ENCODE data around the gene TAL2. TPM values are rescaled to one million over a fixed set of nuclear protein-coding genes. Genes with fewer than 3 reads are reported as not detected.
"Not testable (repeated sequence)": the region's sequence is repeated elsewhere in the genome, so short reads cannot be mapped to it uniquely, and the experiment has no call there.

Gene TAL2
- total RNA-seq, 1 donor from 2014 or later = not detected

DNA sequence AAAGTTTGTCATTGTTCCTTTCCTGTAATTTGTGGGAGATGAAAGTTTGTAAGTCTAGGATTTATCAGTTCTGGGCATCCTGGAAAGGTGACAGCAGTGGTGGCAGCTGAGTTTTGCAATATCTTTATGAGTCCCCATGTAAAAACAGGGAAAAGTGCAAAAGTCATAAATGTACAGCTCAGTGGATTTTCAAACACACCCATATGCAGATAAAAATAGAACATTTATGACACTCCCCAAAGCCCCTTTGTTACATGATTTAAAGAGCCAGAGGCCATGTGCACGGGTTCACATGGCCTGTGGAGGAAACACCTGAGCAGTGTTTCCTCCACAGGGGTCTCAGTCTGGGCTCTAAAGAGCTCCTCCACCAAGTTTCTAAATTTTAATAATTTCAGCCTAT is 38.4 kb downstream of the TAL2 start:
- FAIRE-seq = no peak
- TF ChIP-seq, protein P1, sequence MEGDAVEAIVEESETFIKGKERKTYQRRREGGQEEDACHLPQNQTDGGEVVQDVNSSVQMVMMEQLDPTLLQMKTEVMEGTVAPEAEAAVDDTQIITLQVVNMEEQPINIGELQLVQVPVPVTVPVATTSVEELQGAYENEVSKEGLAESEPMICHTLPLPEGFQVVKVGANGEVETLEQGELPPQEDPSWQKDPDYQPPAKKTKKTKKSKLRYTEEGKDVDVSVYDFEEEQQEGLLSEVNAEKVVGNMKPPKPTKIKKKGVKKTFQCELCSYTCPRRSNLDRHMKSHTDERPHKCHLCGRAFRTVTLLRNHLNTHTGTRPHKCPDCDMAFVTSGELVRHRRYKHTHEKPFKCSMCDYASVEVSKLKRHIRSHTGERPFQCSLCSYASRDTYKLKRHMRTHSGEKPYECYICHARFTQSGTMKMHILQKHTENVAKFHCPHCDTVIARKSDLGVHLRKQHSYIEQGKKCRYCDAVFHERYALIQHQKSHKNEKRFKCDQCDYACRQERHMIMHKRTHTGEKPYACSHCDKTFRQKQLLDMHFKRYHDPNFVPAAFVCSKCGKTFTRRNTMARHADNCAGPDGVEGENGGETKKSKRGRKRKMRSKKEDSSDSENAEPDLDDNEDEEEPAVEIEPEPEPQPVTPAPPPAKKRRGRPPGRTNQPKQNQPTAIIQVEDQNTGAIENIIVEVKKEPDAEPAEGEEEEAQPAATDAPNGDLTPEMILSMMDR (IDR thresholded peaks at IDR 0.05; ENCODE audit: insufficient read depth, low read length, severe bottlenecking) = no peak
- DNase-seq (ENCODE audit: low read depth) = no peak
- Histone ChIP-seq H3K36me3 (ENCODE audit: control insufficient read depth, insufficient read depth, low read length) (no peaks in the 10 kb centered on the region), H3K27me3 (ENCODE audit: control insufficient read depth, insufficient read depth, low read length) (no peaks in the 10 kb centered on the region), H3K4me3 (ENCODE audit: low read depth, low read length) (no peak overlapping the region)

GRCh38 chr9:105701145-105701544 is 38.9 kb downstream of the TAL2 start:
- FAIRE-seq = no peak
- TF ChIP-seq, protein P1 (IDR thresholded peaks at IDR 0.05; ENCODE audit: insufficient read depth, low read length, severe bottlenecking) = no peak
- Histone ChIP-seq H3K36me3 (ENCODE audit: control insufficient read depth, insufficient read depth, low read length) (no peaks in the 10 kb centered on the region), H3K4me3 (ENCODE audit: low read depth, low read length) (no peak overlapping the region), H3K27me3 (ENCODE audit: control insufficient read depth, insufficient read depth, low read length) (no peaks in the 10 kb centered on the region)
- no peak for DNase-seq (ENCODE audit: low read depth)

- H3K4me3 ChIP-seq (ENCODE audit: low read depth, low read length) = no peak overlapping the region
Measured at GRCh38 chr9:105702207-105702606, 40.0 kb downstream of the TAL2 start.

GRCh38 chr9:105703638-105704037 is 41.4 kb downstream of the TAL2 start:
- not testable (repeated sequence) for H3K36me3 ChIP-seq (ENCODE audit: control insufficient read depth, insufficient read depth, low read length); H3K27me3 ChIP-seq (ENCODE audit: control insufficient read depth, insufficient read depth, low read length); DNase-seq (ENCODE audit: low read depth); FAIRE-seq; H3K4me3 ChIP-seq (ENCODE audit: low read depth, low read length)

More at GRCh38 chr9:105702207-105702606, 40.0 kb downstream of the TAL2 start:
- Histone ChIP-seq H3K36me3 (ENCODE audit: control insufficient read depth, insufficient read depth, low read length) (no peaks in the 10 kb centered on the region), H3K27me3 (ENCODE audit: control insufficient read depth, insufficient read depth, low read length) (no peaks in the 10 kb centered on the region)
- FAIRE-seq (no peak), DNase-seq (ENCODE audit: low read depth) (no peak)
- TF ChIP-seq, protein P1 (IDR thresholded peaks at IDR 0.05; ENCODE audit: insufficient read depth, low read length, severe bottlenecking) = no peak

DNA sequence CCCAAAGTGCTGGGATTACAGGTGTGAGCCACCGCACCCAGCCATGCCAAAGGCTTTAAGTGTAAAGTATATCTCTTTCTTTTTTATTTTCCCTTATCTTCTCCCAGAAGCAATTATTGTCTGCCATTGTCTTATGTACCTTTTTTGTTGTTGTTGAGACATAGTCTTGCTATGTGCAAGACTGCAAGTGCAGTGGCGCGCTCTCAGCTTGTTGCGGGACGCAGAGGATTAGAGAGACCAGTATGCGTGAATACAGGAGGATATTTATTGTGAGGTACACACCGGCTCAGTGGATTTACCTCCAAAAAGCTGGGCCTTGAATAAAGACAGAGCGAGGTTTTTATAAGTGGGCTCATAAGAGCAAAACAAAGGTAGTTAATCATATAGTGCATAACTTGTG is 43.9 kb downstream of the TAL2 start:
- TF ChIP-seq, protein P1 (IDR thresholded peaks at IDR 0.05; ENCODE audit: insufficient read depth, low read length, severe bottlenecking) = no peak
- H3K36me3 ChIP-seq (ENCODE audit: control insufficient read depth, insufficient read depth, low read length) = no peaks in the 10 kb centered on the region
- H3K4me3 ChIP-seq (ENCODE audit: low read depth, low read length) = no peak overlapping the region
- H3K27me3 ChIP-seq (ENCODE audit: control insufficient read depth, insufficient read depth, low read length) = no peaks in the 10 kb centered on the region
- FAIRE-seq (no peak), DNase-seq (ENCODE audit: low read depth) (no peak)

DNA sequence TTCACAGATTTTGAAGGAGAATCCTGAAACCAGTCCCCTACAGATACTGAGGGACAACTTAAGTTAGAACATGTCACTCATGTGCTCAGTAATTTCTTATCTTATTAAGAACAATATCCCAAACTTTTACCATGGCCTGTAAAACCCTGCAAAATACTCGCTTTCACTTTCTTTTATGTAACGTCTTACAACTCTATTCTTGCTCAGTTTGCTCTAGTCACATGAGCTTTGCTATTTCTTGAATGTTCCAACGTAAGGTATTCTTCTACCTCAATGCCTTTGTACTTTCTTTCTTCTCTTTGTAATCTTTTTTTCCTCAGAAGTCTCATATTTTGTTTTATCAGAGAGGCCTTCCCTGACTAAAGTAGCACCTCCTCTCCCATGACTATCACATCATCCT is 46.1 kb downstream of the TAL2 start:
- DNase-seq (ENCODE audit: low read depth) (no peak), FAIRE-seq (no peak)
- Histone ChIP-seq H3K36me3 (ENCODE audit: control insufficient read depth, insufficient read depth, low read length) (no peaks in the 10 kb centered on the region), H3K27me3 (ENCODE audit: control insufficient read depth, insufficient read depth, low read length) (no peaks in the 10 kb centered on the region), H3K4me3 (ENCODE audit: low read depth, low read length) (no peak overlapping the region)
- TF ChIP-seq, protein P1 (IDR thresholded peaks at IDR 0.05; ENCODE audit: insufficient read depth, low read length, severe bottlenecking) = no peak

All from bronchial epithelial cell (primary cell).